ENCODE measurements around the gene COMMD10.

Gene COMMD10

DNA sequence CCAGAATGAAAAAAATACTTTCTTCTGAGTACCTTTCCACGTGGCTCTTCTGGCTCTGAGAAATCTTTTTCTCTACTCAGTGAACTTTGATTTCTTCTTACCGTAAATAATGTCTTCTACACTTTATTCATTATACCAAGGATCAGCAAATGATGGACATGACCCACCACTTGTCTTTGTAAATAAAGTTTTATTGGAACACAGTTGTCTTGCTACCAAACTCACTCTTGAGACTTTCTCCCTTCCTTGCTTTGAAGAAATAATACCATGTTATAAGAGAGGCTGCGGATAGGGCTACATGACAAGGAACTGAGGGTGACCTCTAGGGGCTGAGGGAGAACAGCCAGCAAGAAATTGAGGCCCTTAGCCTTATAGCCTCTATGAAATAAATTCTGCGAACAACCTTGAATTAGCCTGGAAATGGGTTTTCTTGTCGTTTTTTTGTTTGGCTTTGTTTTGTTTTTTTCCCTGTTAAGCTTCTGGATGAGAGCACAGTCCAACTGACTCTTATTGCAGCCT lies 212.5 kb downstream of the COMMD10 start:
- DNase-seq = no peak

- DNase-seq = no peak
Observed at GRCh38 chr5:116299746-116300640, 215.2 kb downstream of the COMMD10 start.

DNA sequence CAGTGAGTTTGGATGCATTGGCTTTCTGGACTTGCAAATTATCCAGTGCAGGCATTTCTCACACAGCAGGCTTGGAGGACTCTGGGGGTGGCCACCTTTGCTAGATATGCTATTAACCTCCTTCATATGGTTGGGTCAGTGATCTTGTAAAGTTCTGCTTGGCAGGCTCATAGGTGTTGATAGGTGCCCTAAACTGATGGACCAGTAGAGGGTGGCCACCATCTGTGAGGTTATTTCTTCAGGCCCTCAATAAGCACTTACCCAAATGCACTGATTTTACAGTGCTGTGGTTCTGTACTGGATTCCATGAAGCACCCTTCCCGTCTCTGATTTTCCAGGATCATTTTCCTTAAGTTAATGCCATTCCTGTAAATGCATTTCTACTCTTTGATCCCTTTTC lies 216.3 kb downstream of the COMMD10 start:
- no peak for DNase-seq

DNA sequence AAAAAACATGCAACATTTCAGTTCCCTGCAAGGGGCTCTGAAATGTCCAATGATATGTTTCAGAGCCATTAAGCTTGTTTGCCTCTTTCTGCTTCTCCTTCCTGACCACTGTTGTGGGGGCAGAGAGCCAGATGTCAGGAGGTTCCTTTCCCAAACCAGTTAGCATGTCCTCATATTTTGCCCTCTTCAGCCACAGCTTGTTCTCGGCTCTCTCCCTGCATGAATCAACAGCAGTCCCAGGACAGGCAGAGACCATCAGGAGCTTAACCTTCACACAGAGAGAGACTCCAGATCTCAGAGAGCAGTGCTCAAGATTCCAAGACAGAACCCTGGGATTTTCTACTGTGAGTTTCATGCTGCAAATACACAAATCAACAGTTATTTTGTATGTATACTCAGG lies 218.5 kb downstream of the COMMD10 start:
- no peak for DNase-seq

DNA sequence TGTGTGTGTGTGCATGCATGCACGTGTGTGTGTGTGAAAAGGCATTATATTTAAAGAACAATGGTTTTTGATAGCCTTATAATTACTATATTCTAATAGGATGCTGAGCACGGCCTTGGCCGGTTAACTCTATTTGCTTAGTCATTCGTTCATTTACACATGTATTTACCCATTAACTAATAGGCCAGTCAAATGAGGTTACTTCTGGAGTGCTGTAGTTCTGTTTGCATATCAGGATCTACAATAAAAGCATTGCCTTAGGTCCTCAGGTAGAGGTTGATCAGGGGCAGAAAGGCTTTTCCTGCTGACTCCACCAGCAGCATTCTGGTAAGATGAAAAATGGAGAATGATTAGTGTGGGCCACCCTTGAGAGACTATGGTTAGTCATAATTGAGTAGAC lies 219.0 kb downstream of the COMMD10 start:
- DNase-seq = no peak

DNA sequence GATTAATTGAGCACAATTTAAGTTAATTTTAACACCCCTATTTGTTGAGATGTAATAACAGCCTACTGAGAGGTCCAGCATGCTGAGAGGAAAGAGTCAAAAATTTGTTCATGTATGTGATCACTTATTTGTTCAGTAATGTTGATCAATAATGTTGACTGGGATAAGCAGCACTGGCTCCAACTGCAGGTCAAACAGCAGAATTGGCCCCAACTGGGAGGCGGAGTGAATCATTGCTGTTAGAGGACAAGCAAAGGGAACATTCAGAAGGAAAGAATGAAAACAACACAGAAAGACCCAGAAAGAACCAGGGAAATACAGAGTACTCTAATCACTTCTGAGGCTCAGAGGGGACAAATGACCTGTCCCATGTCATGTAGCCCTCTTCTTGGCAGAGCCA lies 221.1 kb downstream of the COMMD10 start:
- no peak for DNase-seq

- DNase-seq = no peak
Observed at GRCh38 chr5:116306846-116307245, 222.0 kb downstream of the COMMD10 start.

GRCh38 chr5:116308391-116308790 lies 223.6 kb downstream of the COMMD10 start:
- no peak for DNase-seq

DNA sequence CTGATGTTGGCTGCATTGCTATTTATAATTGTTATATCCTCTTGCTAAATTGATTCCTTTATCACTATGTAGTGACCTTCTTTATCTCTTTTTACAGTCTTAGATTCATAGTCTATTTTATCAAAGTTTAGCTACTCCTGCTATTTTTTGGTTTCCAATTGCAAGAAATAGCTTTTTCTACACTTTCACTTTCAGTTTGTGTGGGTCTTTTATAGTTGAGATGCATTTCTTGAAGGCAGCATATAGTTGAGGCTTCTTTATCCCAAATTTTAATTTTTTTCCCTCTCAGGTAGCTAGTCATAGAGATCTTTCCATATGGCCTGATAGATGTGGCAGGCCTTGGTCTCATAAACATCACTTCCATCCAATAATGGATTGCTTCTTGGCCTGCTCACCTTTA lies 228.5 kb downstream of the COMMD10 start:
- no peak for DNase-seq

DNA sequence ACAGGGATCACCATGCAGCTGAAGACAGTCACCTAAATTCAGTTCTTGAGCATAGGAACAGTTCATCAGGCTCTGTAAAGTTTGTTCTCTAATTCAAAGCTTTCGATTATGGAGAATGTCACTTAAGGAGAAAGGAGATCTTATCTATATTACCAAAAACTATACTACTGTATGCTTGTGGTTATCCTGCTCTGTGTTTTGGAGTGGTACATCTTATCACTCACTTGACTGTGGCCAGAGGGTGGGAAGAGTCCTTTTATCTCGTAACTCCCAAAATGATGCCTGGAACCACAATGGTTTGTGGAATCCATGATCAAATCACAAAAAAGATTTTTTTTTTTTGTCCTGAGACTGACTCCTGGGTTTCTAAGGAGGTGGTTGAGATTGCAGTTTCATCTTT lies 230.7 kb downstream of the COMMD10 start:
- DNase-seq = no peak

DNA sequence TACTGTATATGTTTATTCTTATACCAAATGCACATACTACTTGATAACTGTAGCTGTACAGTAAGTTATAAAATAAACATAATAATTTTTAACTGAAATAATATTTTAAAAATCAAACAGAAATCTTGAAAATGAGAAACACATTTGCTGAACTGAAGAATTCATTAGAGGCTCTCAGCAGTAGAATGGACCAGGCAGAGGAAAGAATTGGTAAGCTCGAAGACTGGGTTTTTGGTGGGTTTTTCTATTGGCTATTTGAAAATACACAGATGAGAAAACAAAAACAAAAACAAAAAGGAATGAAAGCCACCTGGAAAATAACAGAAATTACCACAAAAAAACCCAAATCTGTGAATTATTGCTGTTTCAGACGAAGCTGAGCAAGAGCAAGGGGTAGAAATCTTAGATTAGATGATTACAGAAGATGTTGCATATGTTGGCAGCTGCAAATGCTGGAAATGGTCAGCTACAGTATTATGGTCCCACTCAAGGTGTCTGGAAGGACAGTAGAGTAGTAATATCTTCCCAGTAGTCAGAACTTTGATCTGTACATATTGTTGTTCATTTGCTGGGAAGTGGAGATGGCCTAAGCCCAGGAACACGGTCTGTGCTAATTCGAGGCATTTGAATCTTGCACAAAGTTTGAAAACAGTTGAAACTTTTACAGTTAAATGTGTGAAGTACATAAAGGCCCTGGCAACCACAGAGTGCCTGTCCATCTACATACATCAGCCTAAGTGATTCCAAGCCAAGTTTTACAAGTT lies 233.4 kb downstream of the COMMD10 start:
- DNase-seq = no peak

DNA sequence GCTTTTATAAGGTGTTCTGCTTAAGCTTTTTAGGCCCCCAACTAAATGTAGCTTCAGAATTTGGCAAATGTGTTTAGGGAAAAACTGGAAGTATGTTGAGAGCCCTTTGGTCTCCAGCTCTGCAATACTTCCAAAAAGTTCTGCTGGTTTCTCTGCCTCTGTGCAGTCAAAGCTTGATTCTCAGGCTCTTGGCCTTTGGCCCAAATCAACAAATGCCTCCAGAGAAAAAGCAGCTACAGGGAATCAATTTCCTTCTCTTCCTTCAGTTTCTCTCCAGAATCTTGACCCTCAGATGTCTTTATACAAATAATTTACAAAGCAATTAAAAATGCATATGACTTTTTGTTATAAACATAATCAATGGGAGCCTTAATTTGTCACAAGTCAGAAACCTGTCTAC lies 235.7 kb downstream of the COMMD10 start:
- DNase-seq = no peak

- DNase-seq = no peak
Observed at GRCh38 chr5:116329503-116329902, 244.7 kb downstream of the COMMD10 start.

DNA sequence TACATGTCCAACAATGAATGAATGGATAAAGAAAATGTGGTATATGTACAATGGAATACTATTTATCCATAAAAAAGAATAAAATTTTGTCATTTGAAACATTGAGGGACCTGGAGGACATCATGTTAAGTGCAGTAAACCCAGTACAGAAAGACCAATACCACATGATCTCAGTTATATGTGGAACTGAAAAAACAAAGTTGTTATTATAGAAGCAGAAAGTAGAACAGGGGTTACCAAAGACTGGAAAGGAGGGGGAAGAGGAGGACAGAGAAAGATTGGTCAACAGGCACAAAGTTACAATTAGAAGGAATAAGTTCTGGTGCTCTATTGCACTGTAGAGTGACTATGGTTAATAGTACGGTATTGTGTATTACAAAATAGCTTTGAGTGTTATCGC lies 256.0 kb downstream of the COMMD10 start:
- DNase-seq = no peak

Measured in CD4-positive, alpha-beta T cell treated with Interleukin-17A for 1 hour (primary cell).